ENCODE measurements around the gene ABCB1. TPM values are rescaled to one million over a fixed set of nuclear protein-coding genes. Genes with fewer than 3 reads are reported as not detected.
A peak's percentile ranks its signal among the peaks of the same experiment; 100 is the strongest.

Gene ABCB1
- total and polyA plus RNA-seq, 2 donors from 2014 or later, result 29.1 to 48.3 TPM

DNA sequence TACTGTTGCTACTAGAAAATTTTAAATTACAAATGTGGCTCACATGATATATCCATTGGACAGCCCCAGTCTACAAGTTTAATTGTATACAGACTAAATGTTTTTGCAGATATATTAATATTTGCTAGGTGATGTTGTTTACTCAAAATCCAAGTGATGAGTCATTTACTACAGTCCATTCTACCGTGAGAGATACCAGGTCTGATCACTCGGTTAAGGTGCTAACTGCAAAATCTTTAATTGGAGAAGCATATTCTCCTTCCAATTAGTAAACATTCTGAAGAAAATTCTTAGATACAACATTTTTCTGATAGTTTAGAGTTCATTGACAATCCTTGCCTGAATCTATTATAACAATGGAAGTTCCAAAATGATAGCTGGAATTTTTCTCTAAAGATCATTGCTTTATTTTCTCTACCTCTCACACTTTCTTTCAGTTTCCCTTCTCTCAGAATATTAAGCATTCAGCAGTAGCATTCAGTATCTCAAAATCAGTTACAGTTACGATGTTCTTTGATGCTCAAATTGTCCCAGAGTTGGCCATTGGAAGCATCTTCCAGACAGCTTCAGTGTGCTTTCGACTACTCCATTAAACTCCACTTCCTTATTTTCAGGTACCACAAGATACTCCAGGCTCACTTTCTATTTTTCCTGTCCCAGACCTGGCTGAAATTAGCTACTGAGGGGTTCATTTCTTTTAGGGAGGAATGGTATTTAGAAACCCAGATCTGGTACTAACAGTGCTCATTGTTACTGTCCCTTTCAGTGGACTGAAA lies 2.3 kb downstream of the ABCB1 start:
- no peak for DNase-seq
- H3K27ac ChIP-seq (ENCODE audit: low read depth in 2 of 2, low read length in 2 of 2), result no peak overlapping the region
- H3K36me3 ChIP-seq (ENCODE audit: control insufficient read depth in 2 of 3, insufficient read depth in 3 of 3, low read length in 3 of 3), result no peaks in the 10 kb centered on the region
- H3K4me1 ChIP-seq (ENCODE audit: control insufficient read depth in 2 of 3, insufficient read depth in 2 of 3, low read depth in 1 of 3, low read length in 3 of 3), result peaks cover 0 to 2% (median 0%) of the 10 kb centered on the region in 3 donors
- no peaks in the 10 kb centered on the region for H3K9me3 ChIP-seq (ENCODE audit: control insufficient read depth in 2 of 3, insufficient read depth in 1 of 3, low read length in 3 of 3)
- H3K27me3 ChIP-seq (ENCODE audit: control insufficient read depth, insufficient read depth, low read length), result peaks cover 6% of the 10 kb centered on the region
- H3K9ac ChIP-seq (ENCODE audit: low read length in 3 of 3), result no peak overlapping the region
- no peak for FAIRE-seq
- TF ChIP-seq, protein P1, sequence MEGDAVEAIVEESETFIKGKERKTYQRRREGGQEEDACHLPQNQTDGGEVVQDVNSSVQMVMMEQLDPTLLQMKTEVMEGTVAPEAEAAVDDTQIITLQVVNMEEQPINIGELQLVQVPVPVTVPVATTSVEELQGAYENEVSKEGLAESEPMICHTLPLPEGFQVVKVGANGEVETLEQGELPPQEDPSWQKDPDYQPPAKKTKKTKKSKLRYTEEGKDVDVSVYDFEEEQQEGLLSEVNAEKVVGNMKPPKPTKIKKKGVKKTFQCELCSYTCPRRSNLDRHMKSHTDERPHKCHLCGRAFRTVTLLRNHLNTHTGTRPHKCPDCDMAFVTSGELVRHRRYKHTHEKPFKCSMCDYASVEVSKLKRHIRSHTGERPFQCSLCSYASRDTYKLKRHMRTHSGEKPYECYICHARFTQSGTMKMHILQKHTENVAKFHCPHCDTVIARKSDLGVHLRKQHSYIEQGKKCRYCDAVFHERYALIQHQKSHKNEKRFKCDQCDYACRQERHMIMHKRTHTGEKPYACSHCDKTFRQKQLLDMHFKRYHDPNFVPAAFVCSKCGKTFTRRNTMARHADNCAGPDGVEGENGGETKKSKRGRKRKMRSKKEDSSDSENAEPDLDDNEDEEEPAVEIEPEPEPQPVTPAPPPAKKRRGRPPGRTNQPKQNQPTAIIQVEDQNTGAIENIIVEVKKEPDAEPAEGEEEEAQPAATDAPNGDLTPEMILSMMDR (IDR thresholded peaks at IDR 0.05; ENCODE audit: borderline replicate concordance, extremely low read depth, insufficient read depth), result no peak
- peak overlapping the region in 2 of 3 donors; percentile 48 to 54 for H3K4me3 ChIP-seq (ENCODE audit: low read length in 3 of 3)
- intact Hi-C loops (cut with DNase I), result no loop called here

DNA sequence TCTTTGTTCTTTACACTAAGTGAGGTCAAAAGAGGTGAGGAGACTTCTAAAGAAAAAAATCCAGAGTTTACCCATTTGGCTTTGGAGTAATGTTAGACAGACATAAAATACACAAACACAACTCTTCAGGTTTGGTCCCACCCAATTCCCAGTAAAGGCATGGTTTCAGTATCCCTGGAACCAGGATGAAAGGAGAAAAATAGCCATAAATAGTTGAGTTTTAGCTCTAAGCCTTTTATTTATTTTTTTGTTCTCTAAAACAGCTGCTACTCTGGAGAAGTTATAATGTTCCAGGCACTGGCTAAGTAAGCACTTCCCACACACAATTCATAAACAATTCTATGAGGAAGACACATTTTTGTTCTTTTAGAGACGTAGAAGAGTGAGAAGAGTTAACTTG lies 4.0 kb downstream of the ABCB1 start:
- H3K27ac ChIP-seq (ENCODE audit: low read depth in 2 of 2, low read length in 2 of 2), result no peak overlapping the region
- H3K4me3 ChIP-seq (ENCODE audit: low read length in 3 of 3), result no peak overlapping the region
- no peak for FAIRE-seq
- TF ChIP-seq, protein P1 (IDR thresholded peaks at IDR 0.05; ENCODE audit: borderline replicate concordance, extremely low read depth, insufficient read depth), result no peak
- H3K4me1 ChIP-seq (ENCODE audit: control insufficient read depth in 2 of 3, insufficient read depth in 2 of 3, low read depth in 1 of 3, low read length in 3 of 3), result peaks cover 0 to 5% (median 2%) of the 10 kb centered on the region in 3 donors
- H3K36me3 ChIP-seq (ENCODE audit: control insufficient read depth in 2 of 3, insufficient read depth in 3 of 3, low read length in 3 of 3), result no peaks in the 10 kb centered on the region
- no peak overlapping the region for H3K9ac ChIP-seq (ENCODE audit: low read length in 3 of 3)
- no peaks in the 10 kb centered on the region for H3K9me3 ChIP-seq (ENCODE audit: control insufficient read depth in 2 of 3, insufficient read depth in 1 of 3, low read length in 3 of 3)
- intact Hi-C loops (cut with DNase I), result no loop called here
- DNase-seq, result no peak
- H3K27me3 ChIP-seq (ENCODE audit: control insufficient read depth, insufficient read depth, low read length), result peaks cover 6% of the 10 kb centered on the region

DNA sequence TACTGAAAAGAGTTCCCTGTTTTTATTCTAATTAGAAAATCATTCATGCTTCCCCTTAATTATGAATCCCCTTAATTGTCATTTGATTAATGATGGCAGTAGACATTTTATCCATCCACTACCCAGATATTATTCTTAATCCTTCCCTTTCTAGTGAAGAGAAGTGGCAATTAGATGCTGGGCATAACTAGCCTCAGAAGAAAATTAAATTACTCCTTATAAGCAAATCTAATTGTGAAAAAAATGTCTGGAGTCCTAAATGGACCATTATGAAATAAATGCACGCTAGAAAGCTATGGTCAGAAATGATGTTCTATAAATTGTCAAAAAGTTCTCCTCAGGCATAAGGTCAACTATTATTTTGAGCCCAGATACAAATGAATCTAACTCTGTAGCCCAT lies 4.5 kb downstream of the ABCB1 start:
- no peak overlapping the region for H3K27ac ChIP-seq (ENCODE audit: low read depth in 2 of 2, low read length in 2 of 2)
- no peak overlapping the region for H3K4me3 ChIP-seq (ENCODE audit: low read length in 3 of 3)
- H3K9me3 ChIP-seq (ENCODE audit: control insufficient read depth in 2 of 3, insufficient read depth in 1 of 3, low read length in 3 of 3), result no peaks in the 10 kb centered on the region
- DNase-seq, result no peak
- TF ChIP-seq, protein P1 (IDR thresholded peaks at IDR 0.05; ENCODE audit: borderline replicate concordance, extremely low read depth, insufficient read depth), result no peak
- H3K36me3 ChIP-seq (ENCODE audit: control insufficient read depth in 2 of 3, insufficient read depth in 3 of 3, low read length in 3 of 3), result no peaks in the 10 kb centered on the region
- peaks cover 6% of the 10 kb centered on the region for H3K27me3 ChIP-seq (ENCODE audit: control insufficient read depth, insufficient read depth, low read length)
- FAIRE-seq, result no peak
- intact Hi-C loops (cut with DNase I), result no loop called here
- no peak overlapping the region for H3K9ac ChIP-seq (ENCODE audit: low read length in 3 of 3)
- peaks cover 0 to 5% (median 2%) of the 10 kb centered on the region in 3 donors for H3K4me1 ChIP-seq (ENCODE audit: control insufficient read depth in 2 of 3, insufficient read depth in 2 of 3, low read depth in 1 of 3, low read length in 3 of 3)

Measured in kidney (tissue), 14 donors.